Measurements from ENCODE around the gene TRIM17.

DNA sequence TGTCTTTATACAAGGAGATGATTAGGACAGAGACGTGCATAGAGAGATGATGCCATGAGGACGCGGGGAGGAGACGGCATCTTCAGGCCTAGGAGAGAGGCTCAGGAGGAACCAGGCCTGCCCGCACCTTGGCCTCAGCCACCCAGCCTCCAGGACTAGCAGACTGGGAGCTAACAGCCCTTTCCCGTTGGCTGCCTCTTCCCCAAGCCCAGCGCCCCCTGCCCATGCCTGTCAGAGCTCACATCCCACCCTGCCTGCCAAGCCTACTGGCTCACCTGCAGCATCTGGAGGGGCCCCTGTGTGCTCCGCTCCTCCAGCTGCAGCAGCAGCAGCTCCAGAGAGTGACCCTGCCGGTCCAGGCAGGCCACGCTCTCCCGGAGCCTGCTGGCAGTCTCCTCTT lies 6.0 kb downstream of the TRIM17 start:
- TF ChIP-seq POLR2AphosphoS5 (IDR thresholded peaks at IDR 0.05; ENCODE audit: low read depth, low read length) (no peak), POU2F2 (IDR thresholded peaks at IDR 0.05; ENCODE audit: low read depth, low read length) (no peak)

Data from GM12891 (cell line).